ENCODE results near the gene SCGN. TPM values are rescaled to one million over a fixed set of nuclear protein-coding genes. Genes with fewer than 3 reads are reported as not detected.
"Not testable (repeated sequence)": the region's sequence is repeated elsewhere in the genome, so short reads cannot be mapped to it uniquely, and the experiment has no call there.

Gene SCGN
- total RNA-seq, 1 donor from 2014 or later, result 3.6 TPM

- no peak for DNase-seq (ENCODE audit: low spot score)
Observed at GRCh38 chr6:25726122-25726911, 74.3 kb downstream of the SCGN start.

GRCh38 chr6:25727028-25727427 is 75.0 kb downstream of the SCGN start:
- DNase-seq (ENCODE audit: low spot score), result no peak

GRCh38 chr6:25730907-25731306 is 78.9 kb downstream of the SCGN start:
- DNase-seq (ENCODE audit: low spot score), result no peak

- DNase-seq (ENCODE audit: low spot score), result no peak
Observed at GRCh38 chr6:25731721-25732120, 79.7 kb downstream of the SCGN start.

- DNase-seq (ENCODE audit: low spot score), result no peak
Observed at GRCh38 chr6:25732468-25733198, 80.6 kb downstream of the SCGN start.

GRCh38 chr6:25735261-25735660 is 83.2 kb downstream of the SCGN start:
- DNase-seq (ENCODE audit: low spot score), result no peak

GRCh38 chr6:25743868-25744267 is 91.9 kb downstream of the SCGN start:
- DNase-seq (ENCODE audit: low spot score), result no peak

GRCh38 chr6:25745836-25746235 is 93.8 kb downstream of the SCGN start:
- no peak for DNase-seq (ENCODE audit: low spot score)

GRCh38 chr6:25746968-25747367 is 95.0 kb downstream of the SCGN start:
- no peak for DNase-seq (ENCODE audit: low spot score)

- DNase-seq (ENCODE audit: low spot score), result no peak
Observed at GRCh38 chr6:25747477-25747876, 95.5 kb downstream of the SCGN start.

- no peak for DNase-seq (ENCODE audit: low spot score)
Observed at GRCh38 chr6:25748049-25748448, 96.0 kb downstream of the SCGN start.

- not testable (repeated sequence) for DNase-seq (ENCODE audit: low spot score)
Observed at GRCh38 chr6:25748601-25749517, 96.8 kb downstream of the SCGN start.

GRCh38 chr6:25749837-25750236 is 97.8 kb downstream of the SCGN start:
- no peak for DNase-seq (ENCODE audit: low spot score)

- no peak for DNase-seq (ENCODE audit: low spot score)
Observed at GRCh38 chr6:25750906-25751305, 98.9 kb downstream of the SCGN start.

Other genes with a start within 250 kb of the SCGN start
- gene SLC17A4, start 102.5 kb downstream of the SCGN start, total RNA-seq, result 0.10 TPM
- not detected for gene SLC17A1, start 179.8 kb downstream of the SCGN start, total RNA-seq
- not detected for gene SLC17A3, start 222.0 kb downstream of the SCGN start, total RNA-seq

Data from mesenteric fat pad (tissue), 1 donor.